Vagina (tissue), 2 donors: Measurements from ENCODE around the gene HBP1.

Source experiments
- CTCF ChIP-seq, 3 experiments: fragments of 450-650 bp in 2 of 3; fragments of 200-600 bp in 1 of 3; sonication (generic) in 1 of 3; IDR thresholded peaks; one replicate each; pipeline ENCODE4 v1.5.1; 2017 to 2019; ENCODE audit warnings: antibody characterized with exemption in 3 of 3, mild to moderate bottlenecking in 2 of 3, moderate library complexity in 2 of 3
- POLR2A ChIP-seq, 2 donors: fragments of 450-650 bp; IDR thresholded peaks; one replicate each; pipeline ENCODE4 v1.6.1; 2017; ENCODE audit warnings: antibody characterized with exemption in 2 of 2, mild to moderate bottlenecking in 2 of 2, moderate library complexity in 2 of 2
- POLR2AphosphoS5 ChIP-seq, 2 donors: sonication (generic); formaldehyde crosslinking; IDR thresholded peaks; one replicate each; pipeline ENCODE4 v1.9.0; 2017; ENCODE audit warnings: antibody characterized with exemption in 2 of 2, mild to moderate bottlenecking in 2 of 2, low read depth in 1 of 2; ENCODE audit not compliant: insufficient read depth in 1 of 2

- TF ChIP-seq POLR2AphosphoS5 (IDR thresholded peaks at IDR 0.05; ENCODE audit: insufficient read depth in 1 of 2, low read depth in 1 of 2) (no peak), CTCF (IDR thresholded peaks at IDR 0.05) (no peak), POLR2A (IDR thresholded peaks at IDR 0.05) (no peak)
Measured at GRCh38 chr7:107173191-107173590, 4.4 kb downstream of the HBP1 start.
